Sigmoid colon (tissue), 4 donors: ENCODE data around the gene MESD.

Experiments used
- CTCF ChIP-seq, 4 experiments: fragments of 450-650 bp in 3 of 4; fragments of 200-600 bp in 1 of 4; IDR thresholded peaks; one replicate each; pipeline ENCODE4 v1.5.1; 2016 to 2019; ENCODE audit warnings: antibody characterized with exemption in 4 of 4, mild to moderate bottlenecking in 3 of 4, moderate library complexity in 2 of 4
- EP300 ChIP-seq, 4 donors: sonication (generic); formaldehyde crosslinking; IDR thresholded peaks; one replicate each; pipeline ENCODE4 v1.6.1; 2017; ENCODE audit warnings: antibody characterized with exemption in 4 of 4
- POLR2AphosphoS5 ChIP-seq, 4 donors: sonication (generic); formaldehyde crosslinking; IDR thresholded peaks; one replicate each; pipeline ENCODE4 v1.6.1; 2017; ENCODE audit warnings: antibody characterized with exemption in 4 of 4

GRCh38 chr15:81000624-81001151 is 11.1 kb upstream of the MESD start, which contains the start of gene TLNRD1:
- no peak for TF ChIP-seq EP300 (IDR thresholded peaks at IDR 0.05)
- TF ChIP-seq CTCF (IDR thresholded peaks at IDR 0.05) = no peak
- TF ChIP-seq POLR2AphosphoS5 (IDR thresholded peaks at IDR 0.05) = peak; percentile 93 to 98 (median 97)
